Karpas-422 (cell line): Measurements from ENCODE around the gene RNF175. TPM values are rescaled to one million over a fixed set of nuclear protein-coding genes. Genes with fewer than 3 reads are reported as not detected.

Experiments
- DNase-seq: peaks from one replicate; pipeline ENCODE4 v3.0.0-alpha.2; 2015
- H2AFZ ChIP-seq: fragments of 200-600 bp; sonication (generic); 2 replicates; pipeline ENCODE4 v1.6.1; 2014; ENCODE audit warnings: antibody characterized with exemption, low read length, mixed read lengths
- H3K27ac ChIP-seq: fragments of 200-600 bp; sonication (generic); 2 replicates; pipeline ENCODE4 v1.5.1; 2014; ENCODE audit warnings: mild to moderate bottlenecking, low read length, moderate library complexity
- H3K27me3 ChIP-seq: fragments of 200-600 bp; sonication (generic); 2 replicates; pipeline ENCODE4 v1.6.1; 2014; ENCODE audit warnings: low read length, mixed read lengths
- H3K36me3 ChIP-seq: fragments of 200-600 bp; sonication (generic); 2 replicates; pipeline ENCODE4 v1.6.1; 2014; ENCODE audit warnings: low read length, mixed read lengths; ENCODE audit not compliant: insufficient read depth
- H3K4me1 ChIP-seq: fragments of 200-600 bp; sonication (generic); 2 replicates; pipeline ENCODE4 v1.6.1; 2014; ENCODE audit warnings: mild to moderate bottlenecking, low read length, mixed read lengths
- H3K4me2 ChIP-seq: fragments of 200-600 bp; sonication (generic); 2 replicates; pipeline ENCODE4 v1.6.1; 2014; ENCODE audit warnings: low read length, low read depth, mild to moderate bottlenecking; ENCODE audit not compliant: poor library complexity, severe bottlenecking
- H3K4me3 ChIP-seq: fragments of 200-600 bp; sonication (generic); 2 replicates; pipeline ENCODE4 v1.5.1; 2014; ENCODE audit warnings: mild to moderate bottlenecking, antibody characterized with exemption, low read length, mixed read lengths
- H3K79me2 ChIP-seq: fragments of 200-600 bp; sonication (generic); 2 replicates; pipeline ENCODE4 v1.6.1; 2014; ENCODE audit warnings: mild to moderate bottlenecking, low read length, mixed read lengths
- H3K9ac ChIP-seq: fragments of 200-600 bp; sonication (generic); 2 replicates; pipeline ENCODE4 v1.6.0; 2014; ENCODE audit warnings: low read length
- H3K9me2 ChIP-seq: fragments of 200-600 bp; sonication (generic), shearing (Covaris generic); replicated peaks from 2 replicates; pipeline ENCODE4 v1.6.0; 2014; ENCODE audit warnings: mild to moderate bottlenecking, low read length, moderate library complexity; ENCODE audit not compliant: insufficient read depth
- H3K9me3 ChIP-seq: fragments of 300-700, 200-600 bp; sonication (generic); 2 replicates; pipeline ENCODE4 v1.6.1; 2014; ENCODE audit warnings: low read length, mixed read lengths
- H4K20me1 ChIP-seq: fragments of 200-600 bp; sonication (generic); 2 replicates; pipeline ENCODE4 v1.6.1; 2014; ENCODE audit warnings: mild to moderate bottlenecking, antibody characterized with exemption, low read length, low read depth; ENCODE audit not compliant: insufficient read depth
- total RNA-seq: library from RNA; depleted of rRNA; stranded (reverse); fragments of >200 nt; shearing (Covaris generic); gene quantifications from 2 replicates; pipeline ENCODE4 v1.2.3, GENCODE V29; 2014; ENCODE audit warnings: low replicate concordance; rRNA removed

Gene RNF175
- 0.14 and 0.34 TPM in 2 replicates for total RNA-seq

DNA sequence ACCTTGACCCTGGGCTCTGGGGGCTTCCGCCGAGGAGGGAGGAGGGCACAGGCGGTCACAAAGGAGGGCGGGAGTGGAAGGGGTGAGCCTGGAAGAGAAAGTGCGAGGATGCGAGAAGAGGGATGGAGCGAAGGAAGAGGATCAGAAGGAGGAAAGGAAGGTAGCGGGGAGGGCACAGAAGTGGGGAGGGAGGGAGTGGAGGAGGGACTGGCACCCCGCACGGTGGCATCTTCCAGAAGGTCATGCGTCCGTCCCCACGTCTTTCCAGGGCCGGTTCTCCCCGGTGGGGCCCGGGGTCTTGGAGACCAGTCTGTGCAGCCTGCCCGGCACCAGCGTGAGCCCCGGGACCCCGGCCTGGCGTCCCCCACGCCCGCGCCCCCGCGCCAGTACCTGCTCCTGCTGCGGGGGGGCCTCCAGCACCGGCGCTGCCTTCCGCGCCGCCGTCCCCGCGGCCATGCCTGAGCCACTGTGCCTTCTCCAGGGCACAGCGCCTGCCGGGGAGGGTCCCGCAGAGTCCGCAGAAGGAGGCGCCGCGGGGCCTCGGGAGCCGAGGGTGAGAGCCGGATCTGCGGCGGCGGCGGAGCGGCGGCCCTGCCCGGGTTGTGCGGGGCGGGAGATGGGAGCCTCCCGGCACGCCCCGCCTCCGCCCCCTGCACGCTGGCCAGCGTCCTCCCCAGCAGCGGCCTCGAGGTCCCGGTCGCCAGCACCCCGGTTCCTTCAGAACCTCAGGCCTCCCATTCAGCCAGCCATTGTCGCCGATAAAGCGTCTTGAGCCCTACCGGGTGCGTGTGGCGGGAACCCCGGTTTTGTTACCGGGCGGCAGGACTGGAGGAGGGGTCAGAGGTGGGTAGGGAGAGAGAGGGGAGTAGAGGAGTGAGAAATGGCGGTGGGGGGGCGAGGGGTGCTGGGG is at the start of gene RNF175:
Gene RNF175 (minus strand): TSS at position 618 of the 910 bp plus-strand sequence. CDS start 162 bp downstream, at position 456.
- Histone ChIP-seq H3K27me3 (no peaks in the 10 kb centered on the region), H3K36me3 (no peaks in the 10 kb centered on the region), H4K20me1 (no peaks in the 10 kb centered on the region), H2AFZ (no peak within 1 kb of the TSS), H3K9me2 (no peaks in the 10 kb centered on the region), H3K4me2 (no peak within 1 kb of the TSS), H3K9me3 (no peaks in the 10 kb centered on the region), H3K4me3 (no peak within 1 kb of the TSS), H3K4me1 (peaks cover 6% of the 10 kb centered on the region), H3K27ac (no peak within 1 kb of the TSS), H3K9ac (no peak within 1 kb of the TSS), H3K79me2 (no peaks in the 10 kb centered on the region)
- DNase-seq, result no peak

- H3K36me3 ChIP-seq, result no peaks in the 10 kb centered on the region
- H4K20me1 ChIP-seq, result no peaks in the 10 kb centered on the region
- H3K9me2 ChIP-seq, result no peaks in the 10 kb centered on the region
- H3K27ac ChIP-seq, result no peak overlapping the region
- no peak overlapping the region for H3K4me2 ChIP-seq
- no peaks in the 10 kb centered on the region for H3K79me2 ChIP-seq
- H3K4me1 ChIP-seq, result no peaks in the 10 kb centered on the region
- H3K9me3 ChIP-seq, result no peaks in the 10 kb centered on the region
- no peak for DNase-seq
- H3K27me3 ChIP-seq, result peaks cover 3% of the 10 kb centered on the region; the same call in 1 of the 2 replicates
- H3K9ac ChIP-seq, result no peak overlapping the region
- no peak overlapping the region for H2AFZ ChIP-seq
- no peak overlapping the region for H3K4me3 ChIP-seq
Observed at GRCh38 chr4:153809307-153809706, 49.5 kb upstream of the RNF175 start.

DNA sequence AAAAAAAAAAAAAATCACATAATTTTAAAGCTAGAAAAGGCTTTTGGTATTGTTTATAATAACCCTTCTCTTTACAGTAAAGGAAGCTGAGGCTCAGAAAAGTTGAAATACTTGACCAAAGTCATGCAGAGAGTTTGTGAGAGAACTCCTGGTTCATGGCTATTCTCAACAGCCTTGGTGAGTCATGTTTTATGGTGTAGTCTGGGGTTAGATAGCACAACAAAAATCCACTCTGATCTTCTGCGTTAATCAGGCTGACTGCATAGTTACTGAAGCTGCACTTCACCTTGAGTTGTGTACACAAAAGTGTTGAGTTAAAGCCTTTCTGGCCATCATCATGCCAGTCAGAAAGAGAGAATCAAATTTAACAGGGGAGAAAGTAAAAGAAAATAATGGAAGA is 48.4 kb upstream of the RNF175 start:
- Histone ChIP-seq H3K9ac (no peak overlapping the region), H3K27ac (no peak overlapping the region), H3K36me3 (no peaks in the 10 kb centered on the region), H2AFZ (no peak overlapping the region), H3K9me3 (no peaks in the 10 kb centered on the region), H3K27me3 (peaks cover 3% of the 10 kb centered on the region; the same call in 1 of the 2 replicates), H3K79me2 (no peaks in the 10 kb centered on the region), H4K20me1 (no peaks in the 10 kb centered on the region), H3K9me2 (no peaks in the 10 kb centered on the region), H3K4me1 (no peaks in the 10 kb centered on the region), H3K4me2 (no peak overlapping the region), H3K4me3 (no peak overlapping the region)
- DNase-seq, result no peak

DNA sequence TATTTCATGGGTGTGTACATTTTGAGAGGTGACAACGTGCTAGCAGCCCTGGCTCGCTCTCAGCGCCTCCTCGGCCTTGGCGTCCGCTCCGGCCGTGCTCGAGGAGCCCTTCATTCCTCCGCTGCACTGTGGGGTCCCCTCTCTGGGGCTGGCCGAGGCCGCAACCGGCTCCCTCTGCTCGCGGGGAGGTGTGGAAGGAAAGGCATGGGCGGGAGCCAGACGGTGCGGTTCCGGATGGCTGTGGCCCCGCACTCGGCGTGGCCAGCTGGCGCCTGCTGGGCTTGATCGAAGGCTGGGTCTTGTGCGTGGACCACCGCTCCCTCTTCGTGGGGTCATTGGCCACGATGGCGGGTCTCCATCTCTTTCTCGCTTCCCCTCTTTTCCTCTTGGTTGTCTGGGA is 46.2 kb upstream of the RNF175 start:
- Histone ChIP-seq H2AFZ (no peak overlapping the region), H4K20me1 (no peaks in the 10 kb centered on the region), H3K27ac (no peak overlapping the region), H3K9me3 (no peaks in the 10 kb centered on the region), H3K27me3 (peaks cover 3% of the 10 kb centered on the region; the same call in 1 of the 2 replicates), H3K36me3 (no peaks in the 10 kb centered on the region), H3K9ac (no peak overlapping the region), H3K79me2 (no peaks in the 10 kb centered on the region), H3K4me3 (no peak overlapping the region), H3K4me2 (no peak overlapping the region), H3K4me1 (no peaks in the 10 kb centered on the region), H3K9me2 (no peaks in the 10 kb centered on the region)
- DNase-seq, result no peak

DNA sequence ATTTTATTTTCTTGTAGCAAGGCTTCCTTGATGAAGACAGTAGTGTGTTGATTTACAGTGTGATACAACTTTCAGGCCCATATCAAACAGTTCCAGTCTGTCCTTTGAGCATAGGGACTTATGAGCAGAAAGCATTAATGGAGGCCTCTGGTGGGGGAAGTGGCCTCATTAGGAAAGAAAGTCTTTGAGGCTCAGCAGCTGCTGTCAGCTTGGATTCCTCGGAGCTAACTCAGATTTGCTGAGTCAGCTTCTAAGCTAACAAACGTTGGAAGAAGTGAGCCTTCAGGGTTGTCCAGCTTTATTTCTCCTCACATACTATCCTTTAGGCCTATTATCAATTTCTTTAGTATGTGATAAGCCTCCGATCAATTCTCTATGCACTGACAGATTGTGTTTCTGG is 44.9 kb upstream of the RNF175 start:
- Histone ChIP-seq H3K4me2 (no peak overlapping the region), H3K27ac (no peak overlapping the region), H3K36me3 (no peaks in the 10 kb centered on the region), H3K9me3 (no peaks in the 10 kb centered on the region), H3K9ac (no peak overlapping the region), H3K9me2 (no peaks in the 10 kb centered on the region), H3K79me2 (no peaks in the 10 kb centered on the region), H4K20me1 (no peaks in the 10 kb centered on the region), H3K4me1 (no peaks in the 10 kb centered on the region), H3K27me3 (no peaks in the 10 kb centered on the region), H3K4me3 (no peak overlapping the region), H2AFZ (no peak overlapping the region)
- no peak for DNase-seq

DNA sequence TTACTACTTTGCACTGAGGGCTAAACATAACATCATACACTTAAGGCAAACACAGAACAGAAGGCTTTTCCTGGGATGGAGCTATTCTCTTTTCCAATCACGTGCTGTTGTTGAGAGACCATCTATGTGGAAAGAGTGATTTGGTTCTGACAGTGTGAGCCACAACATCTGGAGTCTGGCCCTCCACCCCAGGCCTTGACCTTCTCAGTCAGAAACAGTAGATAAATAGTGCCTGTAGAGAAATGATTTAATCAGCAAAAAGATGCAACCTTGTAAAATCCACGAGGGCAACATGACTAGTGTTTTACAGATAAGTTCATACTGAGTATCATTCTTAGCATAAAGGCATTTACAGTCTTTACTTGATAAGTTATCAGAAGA is 39.9 kb upstream of the RNF175 start:
- no peak for DNase-seq
- no peaks in the 10 kb centered on the region for H3K9me3 ChIP-seq
- H3K36me3 ChIP-seq, result no peaks in the 10 kb centered on the region
- H3K4me1 ChIP-seq, result peaks cover 7% of the 10 kb centered on the region; the same call in 1 of the 2 replicates
- H3K9ac ChIP-seq, result no peak overlapping the region
- no peak overlapping the region for H2AFZ ChIP-seq
- H3K27me3 ChIP-seq, result no peaks in the 10 kb centered on the region
- H3K4me3 ChIP-seq, result no peak overlapping the region
- H3K27ac ChIP-seq, result no peak overlapping the region
- no peak overlapping the region for H3K4me2 ChIP-seq
- H3K79me2 ChIP-seq, result no peaks in the 10 kb centered on the region
- no peaks in the 10 kb centered on the region for H3K9me2 ChIP-seq
- H4K20me1 ChIP-seq, result no peaks in the 10 kb centered on the region

- H3K4me1 ChIP-seq, result peaks cover 7% of the 10 kb centered on the region; the same call in 1 of the 2 replicates
- no peaks in the 10 kb centered on the region for H3K36me3 ChIP-seq
- no peak overlapping the region for H3K9ac ChIP-seq
- H3K9me2 ChIP-seq, result no peaks in the 10 kb centered on the region
- DNase-seq, result no peak
- H3K27me3 ChIP-seq, result no peaks in the 10 kb centered on the region
- H3K4me2 ChIP-seq, result no peak overlapping the region
- H3K79me2 ChIP-seq, result no peaks in the 10 kb centered on the region
- no peak overlapping the region for H3K27ac ChIP-seq
- no peaks in the 10 kb centered on the region for H4K20me1 ChIP-seq
- H3K4me3 ChIP-seq, result no peak overlapping the region
- no peak overlapping the region for H2AFZ ChIP-seq
- H3K9me3 ChIP-seq, result no peaks in the 10 kb centered on the region
Observed at GRCh38 chr4:153798901-153799693, 39.3 kb upstream of the RNF175 start.

- no peaks in the 10 kb centered on the region for H3K9me2 ChIP-seq
- H3K9me3 ChIP-seq, result no peaks in the 10 kb centered on the region
- no peak overlapping the region for H2AFZ ChIP-seq
- H3K36me3 ChIP-seq, result no peaks in the 10 kb centered on the region
- H3K9ac ChIP-seq, result no peak overlapping the region
- H3K27ac ChIP-seq, result no peak overlapping the region
- no peak overlapping the region for H3K4me3 ChIP-seq
- H4K20me1 ChIP-seq, result no peaks in the 10 kb centered on the region
- H3K4me2 ChIP-seq, result no peak overlapping the region
- no peaks in the 10 kb centered on the region for H3K79me2 ChIP-seq
- DNase-seq, result no peak
- no peaks in the 10 kb centered on the region for H3K27me3 ChIP-seq
- peaks cover 7% of the 10 kb centered on the region; the same call in 1 of the 2 replicates for H3K4me1 ChIP-seq
Observed at GRCh38 chr4:153798420-153798819, 38.6 kb upstream of the RNF175 start.
